HepG2 (cell line): ENCODE results near the gene VPS13D. TPM values are rescaled to one million over a fixed set of nuclear protein-coding genes. Genes with fewer than 3 reads are reported as not detected.

Experiments used
- BCL6 ChIP-seq: IDR thresholded peaks from 2 replicates; pipeline ENCODE4 v1.6.1; 2016; ENCODE audit warnings: missing genetic modification reagents, missing compliant biosample characterization
- ETV5 ChIP-seq: IDR thresholded peaks from 2 replicates; pipeline ENCODE4 v1.6.1; 2018; ENCODE audit warnings: missing biosample characterization, missing genetic modification reagents, inconsistent platforms, borderline replicate concordance
- PAWR ChIP-seq: sonication (generic); formaldehyde crosslinking; IDR thresholded peaks from 2 replicates; pipeline ENCODE4 v1.4.0; 2020; ENCODE audit warnings: missing genetic modification reagents, mild to moderate bottlenecking, borderline replicate concordance
- PITX1 ChIP-seq: sonication (generic); formaldehyde crosslinking; IDR thresholded peaks from 2 replicates; pipeline ENCODE4 v1.5.1; 2020; ENCODE audit warnings: mild to moderate bottlenecking, missing genetic modification reagents
- ZBTB37 ChIP-seq: sonication (generic); formaldehyde crosslinking; IDR thresholded peaks from 2 replicates; pipeline ENCODE4 v1.4.0; 2020; ENCODE audit warnings: mild to moderate bottlenecking, missing genetic modification reagents
- ZNF33A ChIP-seq: sonication (generic); formaldehyde crosslinking; IDR thresholded peaks from 2 replicates; pipeline ENCODE4 v1.5.1; 2020; ENCODE audit warnings: missing genetic modification reagents, mild to moderate bottlenecking, moderate library complexity, borderline replicate concordance
- ZNF44 ChIP-seq: sonication (generic); formaldehyde crosslinking; IDR thresholded peaks from 2 replicates; pipeline ENCODE4 v1.5.1; 2020; ENCODE audit warnings: mild to moderate bottlenecking, missing genetic modification reagents
- ZNF580 ChIP-seq: IDR thresholded peaks from 2 replicates; pipeline ENCODE4 v1.6.1; 2016; ENCODE audit warnings: low read depth, borderline replicate concordance
- ZNF747 ChIP-seq: sonication (generic); formaldehyde crosslinking; IDR thresholded peaks from 2 replicates; pipeline ENCODE4 v1.8.1; 2023; ENCODE audit warnings: missing genetic modification reagents, mild to moderate bottlenecking, borderline replicate concordance
- ZSCAN29 ChIP-seq: sonication (generic); formaldehyde crosslinking; conservative IDR thresholded peaks from 2 replicates; pipeline ENCODE4 v1.4.0; 2020; ENCODE audit warnings: mild to moderate bottlenecking, missing genetic modification reagents
- polyA plus RNA-seq, 8 experiments: library from polyadenylated mRNA; depleted of rRNA in 3 of 8; stranded (reverse) in 7 of 8; unstranded in 1 of 8; fragments of >200 nt; fragmentation: Illumina TruSeq in 4 of 8; extraction: Trizol in 4 of 8; gene quantifications; 2 replicates each; pipeline versions ENCODE4 v1.2.1 to v1.2.3, GENCODE V29; 2011 to 2016; ENCODE audit warnings: low read depth in 4 of 8, missing spikeins in 1 of 8, mixed read lengths in 1 of 8; ENCODE audit not compliant: insufficient read depth in 1 of 8
- total RNA-seq, 5 experiments: library from RNA; depleted of rRNA; stranded (reverse); fragments of >200 nt; fragmentation: Illumina TruSeq; extraction: Trizol; gene quantifications; 2 replicates each; pipeline ENCODE4 v1.2.3, GENCODE V29; 2016; ENCODE audit warnings: low read depth in 1 of 5
- TF ChIP-seq, protein P1 (sequence below): sonication (generic); formaldehyde crosslinking; IDR thresholded peaks from 2 replicates; pipeline ENCODE4 v1.4.0; 2020; ENCODE audit warnings: missing genetic modification reagents
- TF ChIP-seq, protein P2 (sequence below): sonication (generic); formaldehyde crosslinking; IDR thresholded peaks from 2 replicates; pipeline ENCODE4 v1.8.1; 2023; ENCODE audit warnings: missing genetic modification reagents, mild to moderate bottlenecking, borderline replicate concordance
- TF ChIP-seq, protein P3 (sequence below): sonication (generic); formaldehyde crosslinking; IDR thresholded peaks from 2 replicates; pipeline ENCODE4 v1.8.1; 2022; ENCODE audit warnings: low read depth, mild to moderate bottlenecking, missing genetic modification reagents
- TF ChIP-seq, protein P4 (sequence below): sonication (generic); formaldehyde crosslinking; IDR thresholded peaks from 2 replicates; pipeline ENCODE4 v1.5.0; 2020; ENCODE audit warnings: missing genetic modification reagents

VPS13D gene
- total and polyA plus RNA-seq, 2 of the 13 experiments (the other 11 are each of a cell fraction or from before 2014, with no cell fraction given) = 8.6 to 13.9 TPM

- TF ChIP-seq, protein P1, sequence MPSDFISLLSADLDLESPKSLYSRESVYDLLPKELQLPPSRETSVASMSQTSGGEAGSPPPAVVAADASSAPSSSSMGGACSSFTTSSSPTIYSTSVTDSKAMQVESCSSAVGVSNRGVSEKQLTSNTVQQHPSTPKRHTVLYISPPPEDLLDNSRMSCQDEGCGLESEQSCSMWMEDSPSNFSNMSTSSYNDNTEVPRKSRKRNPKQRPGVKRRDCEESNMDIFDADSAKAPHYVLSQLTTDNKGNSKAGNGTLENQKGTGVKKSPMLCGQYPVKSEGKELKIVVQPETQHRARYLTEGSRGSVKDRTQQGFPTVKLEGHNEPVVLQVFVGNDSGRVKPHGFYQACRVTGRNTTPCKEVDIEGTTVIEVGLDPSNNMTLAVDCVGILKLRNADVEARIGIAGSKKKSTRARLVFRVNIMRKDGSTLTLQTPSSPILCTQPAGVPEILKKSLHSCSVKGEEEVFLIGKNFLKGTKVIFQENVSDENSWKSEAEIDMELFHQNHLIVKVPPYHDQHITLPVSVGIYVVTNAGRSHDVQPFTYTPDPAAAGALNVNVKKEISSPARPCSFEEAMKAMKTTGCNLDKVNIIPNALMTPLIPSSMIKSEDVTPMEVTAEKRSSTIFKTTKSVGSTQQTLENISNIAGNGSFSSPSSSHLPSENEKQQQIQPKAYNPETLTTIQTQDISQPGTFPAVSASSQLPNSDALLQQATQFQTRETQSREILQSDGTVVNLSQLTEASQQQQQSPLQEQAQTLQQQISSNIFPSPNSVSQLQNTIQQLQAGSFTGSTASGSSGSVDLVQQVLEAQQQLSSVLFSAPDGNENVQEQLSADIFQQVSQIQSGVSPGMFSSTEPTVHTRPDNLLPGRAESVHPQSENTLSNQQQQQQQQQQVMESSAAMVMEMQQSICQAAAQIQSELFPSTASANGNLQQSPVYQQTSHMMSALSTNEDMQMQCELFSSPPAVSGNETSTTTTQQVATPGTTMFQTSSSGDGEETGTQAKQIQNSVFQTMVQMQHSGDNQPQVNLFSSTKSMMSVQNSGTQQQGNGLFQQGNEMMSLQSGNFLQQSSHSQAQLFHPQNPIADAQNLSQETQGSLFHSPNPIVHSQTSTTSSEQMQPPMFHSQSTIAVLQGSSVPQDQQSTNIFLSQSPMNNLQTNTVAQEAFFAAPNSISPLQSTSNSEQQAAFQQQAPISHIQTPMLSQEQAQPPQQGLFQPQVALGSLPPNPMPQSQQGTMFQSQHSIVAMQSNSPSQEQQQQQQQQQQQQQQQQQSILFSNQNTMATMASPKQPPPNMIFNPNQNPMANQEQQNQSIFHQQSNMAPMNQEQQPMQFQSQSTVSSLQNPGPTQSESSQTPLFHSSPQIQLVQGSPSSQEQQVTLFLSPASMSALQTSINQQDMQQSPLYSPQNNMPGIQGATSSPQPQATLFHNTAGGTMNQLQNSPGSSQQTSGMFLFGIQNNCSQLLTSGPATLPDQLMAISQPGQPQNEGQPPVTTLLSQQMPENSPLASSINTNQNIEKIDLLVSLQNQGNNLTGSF = no peak
- no peak for TF ChIP-seq PAWR
- TF ChIP-seq, protein P2, sequence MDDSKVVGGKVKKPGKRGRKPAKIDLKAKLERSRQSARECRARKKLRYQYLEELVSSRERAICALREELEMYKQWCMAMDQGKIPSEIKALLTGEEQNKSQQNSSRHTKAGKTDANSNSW = no peak
- TF ChIP-seq ETV5 (CRISPR knock-in tag) = peak; percentile 82
- TF ChIP-seq ZNF33A (CRISPR knock-in tag) = no peak
- TF ChIP-seq BCL6 = peak; percentile 92
- TF ChIP-seq PITX1 = peak; percentile 87
- TF ChIP-seq ZSCAN29 (CRISPR knock-in tag) = no peak
- no peak for TF ChIP-seq ZNF44
- TF ChIP-seq, protein P3, sequence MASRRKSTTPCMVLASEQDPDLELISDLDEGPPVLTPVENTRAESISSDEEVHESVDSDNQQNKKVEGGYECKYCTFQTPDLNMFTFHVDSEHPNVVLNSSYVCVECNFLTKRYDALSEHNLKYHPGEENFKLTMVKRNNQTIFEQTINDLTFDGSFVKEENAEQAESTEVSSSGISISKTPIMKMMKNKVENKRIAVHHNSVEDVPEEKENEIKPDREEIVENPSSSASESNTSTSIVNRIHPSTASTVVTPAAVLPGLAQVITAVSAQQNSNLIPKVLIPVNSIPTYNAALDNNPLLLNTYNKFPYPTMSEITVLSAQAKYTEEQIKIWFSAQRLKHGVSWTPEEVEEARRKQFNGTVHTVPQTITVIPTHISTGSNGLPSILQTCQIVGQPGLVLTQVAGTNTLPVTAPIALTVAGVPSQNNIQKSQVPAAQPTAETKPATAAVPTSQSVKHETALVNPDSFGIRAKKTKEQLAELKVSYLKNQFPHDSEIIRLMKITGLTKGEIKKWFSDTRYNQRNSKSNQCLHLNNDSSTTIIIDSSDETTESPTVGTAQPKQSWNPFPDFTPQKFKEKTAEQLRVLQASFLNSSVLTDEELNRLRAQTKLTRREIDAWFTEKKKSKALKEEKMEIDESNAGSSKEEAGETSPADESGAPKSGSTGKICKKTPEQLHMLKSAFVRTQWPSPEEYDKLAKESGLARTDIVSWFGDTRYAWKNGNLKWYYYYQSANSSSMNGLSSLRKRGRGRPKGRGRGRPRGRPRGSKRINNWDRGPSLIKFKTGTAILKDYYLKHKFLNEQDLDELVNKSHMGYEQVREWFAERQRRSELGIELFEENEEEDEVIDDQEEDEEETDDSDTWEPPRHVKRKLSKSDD = 0 out of 2 replicates have a peak, but pooled peaks have one; percentile 29
- TF ChIP-seq ZNF747 (CRISPR knock-in tag) = peak; percentile 33; the same call in 1 of the 2 replicates
- TF ChIP-seq, protein P4, sequence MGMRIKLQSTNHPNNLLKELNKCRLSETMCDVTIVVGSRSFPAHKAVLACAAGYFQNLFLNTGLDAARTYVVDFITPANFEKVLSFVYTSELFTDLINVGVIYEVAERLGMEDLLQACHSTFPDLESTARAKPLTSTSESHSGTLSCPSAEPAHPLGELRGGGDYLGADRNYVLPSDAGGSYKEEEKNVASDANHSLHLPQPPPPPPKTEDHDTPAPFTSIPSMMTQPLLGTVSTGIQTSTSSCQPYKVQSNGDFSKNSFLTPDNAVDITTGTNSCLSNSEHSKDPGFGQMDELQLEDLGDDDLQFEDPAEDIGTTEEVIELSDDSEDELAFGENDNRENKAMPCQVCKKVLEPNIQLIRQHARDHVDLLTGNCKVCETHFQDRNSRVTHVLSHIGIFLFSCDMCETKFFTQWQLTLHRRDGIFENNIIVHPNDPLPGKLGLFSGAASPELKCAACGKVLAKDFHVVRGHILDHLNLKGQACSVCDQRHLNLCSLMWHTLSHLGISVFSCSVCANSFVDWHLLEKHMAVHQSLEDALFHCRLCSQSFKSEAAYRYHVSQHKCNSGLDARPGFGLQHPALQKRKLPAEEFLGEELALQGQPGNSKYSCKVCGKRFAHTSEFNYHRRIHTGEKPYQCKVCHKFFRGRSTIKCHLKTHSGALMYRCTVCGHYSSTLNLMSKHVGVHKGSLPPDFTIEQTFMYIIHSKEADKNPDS (CRISPR knock-in tag) = 0 out of 2 replicates have a peak, but pooled peaks have one; percentile 72
- TF ChIP-seq ZBTB37 (CRISPR knock-in tag) = peak; percentile 77; the same call in 1 of the 2 replicates
- TF ChIP-seq ZNF580 (CRISPR knock-in tag) = peak; percentile 59; the same call in 1 of the 2 replicates
Observed at GRCh38 chr1:12525311-12526181, 295.7 kb downstream of the VPS13D start (continued).
